Stimulated activated CD4-positive, alpha-beta T cell treated with anti-CD3 and anti-CD28 coated beads, Interleukin-2, amount 100 ng/mL, for 4 hours (primary cell): ENCODE results near the gene FARP2.

ENCODE experiments used
- DNase-seq: peaks from one replicate; pipeline ENCODE4 v3.0.0-alpha.2; 2020; ENCODE audit warnings: low read depth

FARP2 gene

GRCh38 chr2:241456546-241456945 is 100.5 kb downstream of the FARP2 start:
- no peak for DNase-seq

GRCh38 chr2:241458687-241459086 is 102.6 kb downstream of the FARP2 start:
- DNase-seq: no peak

GRCh38 chr2:241459520-241459919 is 103.4 kb downstream of the FARP2 start:
- no peak for DNase-seq

- DNase-seq: no peak
These were observed 104.5 kb downstream of the FARP2 start for GRCh38 chr2:241460631-241461030.

- DNase-seq: no peak
These were observed 105.9 kb downstream of the FARP2 start for GRCh38 chr2:241461693-241462677.

GRCh38 chr2:241463276-241464135 is 107.4 kb downstream of the FARP2 start:
- no peak for DNase-seq

GRCh38 chr2:241465543-241465942 is 109.5 kb downstream of the FARP2 start:
- DNase-seq: no peak

GRCh38 chr2:241466230-241466629 is 110.1 kb downstream of the FARP2 start:
- no peak for DNase-seq

GRCh38 chr2:241467777-241468475 is 111.8 kb downstream of the FARP2 start:
- DNase-seq: no peak

GRCh38 chr2:241468476-241468781 is 112.3 kb downstream of the FARP2 start:
- no peak for DNase-seq

GRCh38 chr2:241469746-241470145 is 113.7 kb downstream of the FARP2 start:
- no peak for DNase-seq

- DNase-seq: no peak
These were observed 117.3 kb downstream of the FARP2 start for GRCh38 chr2:241473399-241473798.

- DNase-seq: no peak
These were observed 119.2 kb downstream of the FARP2 start for GRCh38 chr2:241475267-241475666.

- DNase-seq: no peak
These were observed 122.1 kb downstream of the FARP2 start for GRCh38 chr2:241478166-241478565.

- DNase-seq: no peak
These were observed 123.2 kb downstream of the FARP2 start for GRCh38 chr2:241479026-241479898.

GRCh38 chr2:241481687-241482086 is 125.6 kb downstream of the FARP2 start:
- DNase-seq: no peak

- DNase-seq: no peak
These were observed 126.3 kb downstream of the FARP2 start for GRCh38 chr2:241482126-241482955.

GRCh38 chr2:241483305-241483704 is 127.2 kb downstream of the FARP2 start:
- no peak for DNase-seq

GRCh38 chr2:241485172-241485911 is 129.3 kb downstream of the FARP2 start:
- DNase-seq: no peak

- no peak for DNase-seq
These were observed 133.0 kb downstream of the FARP2 start for GRCh38 chr2:241489088-241489487.
